HFFc6 (cell line): ENCODE results near the gene PHACTR1. TPM values are rescaled to one million over a fixed set of nuclear protein-coding genes. Genes with fewer than 3 reads are reported as not detected.

Experiments used
- DNase-seq: peaks from one replicate; pipeline ENCODE4 v3.0.0-alpha.2; 2018
- H3K27ac Mint-ChIP-seq: 2 replicates; pipeline ENCODE4 v1.8.0; 2020; ENCODE audit warnings: mild to moderate bottlenecking, mixed read lengths
- H3K27me3 Mint-ChIP-seq: 2 replicates; pipeline ENCODE4 v1.8.0; 2021; ENCODE audit warnings: mild to moderate bottlenecking, moderate library complexity, mixed read lengths; ENCODE audit not compliant: insufficient read depth
- H3K36me3 Mint-ChIP-seq: 2 replicates; pipeline ENCODE4 v1.8.0; 2021; ENCODE audit warnings: low read depth, mixed read lengths
- H3K4me1 Mint-ChIP-seq: 2 replicates; pipeline ENCODE4 v1.8.0; 2020; ENCODE audit warnings: low read depth, mixed read lengths
- H3K4me3 Mint-ChIP-seq: 2 replicates; pipeline ENCODE4 v1.8.0; 2020; ENCODE audit warnings: mild to moderate bottlenecking, moderate library complexity, mixed read lengths
- H3K9me3 Mint-ChIP-seq: 2 replicates; pipeline ENCODE4 v1.8.0; 2020; ENCODE audit warnings: mild to moderate bottlenecking, mixed read lengths
- total RNA-seq, 6 experiments: library from RNA; stranded (reverse); fragmentation: NEBNext Ultra II Directional; extraction: Animal tissue kit (Norgen Biotek cat#: 25700); gene quantifications; 2 replicates in 1 of 6; 3 replicates in 5 of 6; pipeline ENCODE4 v1.2.3, GENCODE V29; 2021
- TF ChIP-seq, protein P1 (sequence below): fragments of 200-600 bp; sonication (generic); IDR thresholded peaks from 2 replicates; pipeline ENCODE4 v1.5.0; 2021; ENCODE audit warnings: antibody characterized with exemption, mild to moderate bottlenecking

The PHACTR1 gene
- total RNA-seq, 6 experiments from 2014 or later = 2.5 to 4.7 (median 3.9) TPM

- H3K4me1 Mint-ChIP-seq = peaks cover 28% of the 10 kb centered on the region
- H3K27ac Mint-ChIP-seq = no peak overlapping the region
- DNase-seq = no peak
- H3K4me3 Mint-ChIP-seq = no peak overlapping the region
- peaks cover 3% of the 10 kb centered on the region for H3K27me3 Mint-ChIP-seq
- no peaks in the 10 kb centered on the region for H3K9me3 Mint-ChIP-seq
- TF ChIP-seq, protein P1, sequence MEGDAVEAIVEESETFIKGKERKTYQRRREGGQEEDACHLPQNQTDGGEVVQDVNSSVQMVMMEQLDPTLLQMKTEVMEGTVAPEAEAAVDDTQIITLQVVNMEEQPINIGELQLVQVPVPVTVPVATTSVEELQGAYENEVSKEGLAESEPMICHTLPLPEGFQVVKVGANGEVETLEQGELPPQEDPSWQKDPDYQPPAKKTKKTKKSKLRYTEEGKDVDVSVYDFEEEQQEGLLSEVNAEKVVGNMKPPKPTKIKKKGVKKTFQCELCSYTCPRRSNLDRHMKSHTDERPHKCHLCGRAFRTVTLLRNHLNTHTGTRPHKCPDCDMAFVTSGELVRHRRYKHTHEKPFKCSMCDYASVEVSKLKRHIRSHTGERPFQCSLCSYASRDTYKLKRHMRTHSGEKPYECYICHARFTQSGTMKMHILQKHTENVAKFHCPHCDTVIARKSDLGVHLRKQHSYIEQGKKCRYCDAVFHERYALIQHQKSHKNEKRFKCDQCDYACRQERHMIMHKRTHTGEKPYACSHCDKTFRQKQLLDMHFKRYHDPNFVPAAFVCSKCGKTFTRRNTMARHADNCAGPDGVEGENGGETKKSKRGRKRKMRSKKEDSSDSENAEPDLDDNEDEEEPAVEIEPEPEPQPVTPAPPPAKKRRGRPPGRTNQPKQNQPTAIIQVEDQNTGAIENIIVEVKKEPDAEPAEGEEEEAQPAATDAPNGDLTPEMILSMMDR = peak; percentile 55
- no peaks in the 10 kb centered on the region for H3K36me3 Mint-ChIP-seq
Observed at GRCh38 chr6:13278164-13278563, 561.6 kb downstream of the PHACTR1 start.

GRCh38 chr6:13278991-13279390 is 562.4 kb downstream of the PHACTR1 start:
- TF ChIP-seq, protein P1 = no peak
- Mint-ChIP-seq H3K27me3 (peaks cover 3% of the 10 kb centered on the region), H3K9me3 (no peaks in the 10 kb centered on the region), H3K4me3 (0 out of 2 replicates have a peak overlapping the region, but pooled peaks have one; percentile 53), H3K4me1 (peaks cover 28% of the 10 kb centered on the region), H3K36me3 (peaks cover 5% of the 10 kb centered on the region; the same call in 1 of the 2 replicates), H3K27ac (peak overlapping the region; percentile 76)
- DNase-seq = peak; percentile 93

- Mint-ChIP-seq H3K4me3 (0 out of 2 replicates have a peak overlapping the region, but pooled peaks have one; percentile 15), H3K27ac (no peak overlapping the region; the same call in 1 of the 2 replicates), H3K4me1 (peaks cover 28% of the 10 kb centered on the region), H3K27me3 (peaks cover 3% of the 10 kb centered on the region), H3K36me3 (peaks cover 5% of the 10 kb centered on the region; the same call in 1 of the 2 replicates), H3K9me3 (no peaks in the 10 kb centered on the region)
- DNase-seq = no peak
- TF ChIP-seq, protein P1 = no peak
Observed at GRCh38 chr6:13280254-13280653, 563.7 kb downstream of the PHACTR1 start.

GRCh38 chr6:13281686-13282085 is 565.1 kb downstream of the PHACTR1 start:
- peaks cover 1% of the 10 kb centered on the region; the same call in 1 of the 2 replicates for H3K9me3 Mint-ChIP-seq
- peaks cover 6% of the 10 kb centered on the region for H3K27me3 Mint-ChIP-seq
- no peak overlapping the region for H3K4me3 Mint-ChIP-seq
- no peak for DNase-seq
- TF ChIP-seq, protein P1 = no peak
- H3K27ac Mint-ChIP-seq = no peak overlapping the region
- peaks cover 28% of the 10 kb centered on the region for H3K4me1 Mint-ChIP-seq
- peaks cover 9% of the 10 kb centered on the region for H3K36me3 Mint-ChIP-seq

DNA sequence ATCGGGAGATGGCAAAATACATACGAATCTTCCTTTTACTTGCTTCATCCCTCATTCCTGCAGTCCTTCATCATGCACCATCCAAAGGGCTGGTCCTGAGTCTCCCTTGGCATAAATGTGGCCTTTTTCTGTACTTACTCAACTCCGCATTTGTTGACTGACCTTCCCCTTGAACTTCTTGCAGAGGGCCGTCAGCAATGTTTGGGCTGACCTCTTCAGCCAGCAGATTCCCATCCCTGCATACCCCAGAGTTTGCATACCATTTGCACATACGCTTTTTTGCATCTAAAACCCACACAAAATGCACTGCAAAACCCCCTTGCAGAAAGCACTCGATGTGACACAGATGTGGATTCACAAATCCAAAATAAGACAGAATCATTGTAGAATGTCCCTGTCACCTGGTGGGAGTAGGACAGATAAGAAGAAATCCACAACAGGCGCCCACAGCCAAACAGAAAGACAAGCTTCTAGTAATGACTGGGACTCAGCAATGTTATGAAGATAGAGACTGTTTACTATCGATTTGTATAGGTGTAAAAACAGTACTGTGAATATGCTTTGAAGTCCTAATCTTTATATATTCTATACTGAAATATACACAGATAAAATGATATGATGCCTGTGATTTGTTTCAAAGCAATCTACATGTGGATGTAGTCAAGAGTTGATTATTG is 566.0 kb downstream of the PHACTR1 start:
- Mint-ChIP-seq H3K27ac (no peak overlapping the region), H3K9me3 (peaks cover 10% of the 10 kb centered on the region; the same call in 1 of the 2 replicates), H3K36me3 (peaks cover 17% of the 10 kb centered on the region), H3K27me3 (peaks cover 7% of the 10 kb centered on the region), H3K4me1 (peaks cover 28% of the 10 kb centered on the region), H3K4me3 (no peak overlapping the region)
- TF ChIP-seq, protein P1 = no peak
- no peak for DNase-seq
